Lower leg skin (tissue), 4 donors: ENCODE results near the gene PSMD6. TPM values are rescaled to one million over a fixed set of nuclear protein-coding genes. Genes with fewer than 3 reads are reported as not detected.

Experiments used
- DNase-seq, 2 donors: peaks; one replicate each; pipeline ENCODE4 v3.0.0-alpha.2; 2019; ENCODE audit warnings: low spot score in 2 of 2
- H3K4me3 ChIP-seq: fragments of 200-600 bp; sonication (generic); 2 replicates; pipeline ENCODE4 v1.5.1; 2017; ENCODE audit warnings: mild to moderate bottlenecking, low read depth; ENCODE audit not compliant: poor library complexity, severe bottlenecking
- CTCF ChIP-seq, 3 donors: fragments of 450-650 bp; IDR thresholded peaks; one replicate each; pipeline ENCODE4 v1.5.1; 2016; ENCODE audit warnings: antibody characterized with exemption in 3 of 3, mild to moderate bottlenecking in 3 of 3, moderate library complexity in 2 of 3
- POLR2A ChIP-seq, 2 donors: fragments of 450-650 bp; IDR thresholded peaks; one replicate each; pipeline ENCODE4 v1.6.1; 2016 to 2017; ENCODE audit warnings: antibody characterized with exemption in 2 of 2, mild to moderate bottlenecking in 1 of 2, moderate library complexity in 1 of 2
- WGBS, 2 donors: methylation state at CpG; one replicate each; pipeline ENCODE4 v1.1.5; 2018; 5-methylcytosine and 5-hydroxymethylcytosine counted together
- intact Hi-C: fragments of 100-400 bp; cut with DNase I; formaldehyde crosslinking; loops from one replicate; pipeline ENCODE4 v1.15.0; 2023; ENCODE audit warnings: low total_unique reads
- total RNA-seq, 4 donors: library from RNA; depleted of rRNA; stranded (reverse); fragments of >200 nt; gene quantifications; one replicate each; pipeline ENCODE4 v1.1.0, GENCODE V29; 2016

Gene PSMD6
- total RNA-seq, 4 donors from 2014 or later = 61.6 to 81.2 (median 67.1) TPM

GRCh38 chr3:64057231-64057630 lies 33.9 kb upstream of the PSMD6 start:
- no peak overlapping the region for H3K4me3 ChIP-seq
- WGBS, 2 donors = 89 to 97% methylated on average over 4 of the region's 4 CpGs
- no peak for TF ChIP-seq POLR2A (IDR thresholded peaks at IDR 0.05)
- TF ChIP-seq CTCF (IDR thresholded peaks at IDR 0.05) = no peak
- intact Hi-C loops = no loop called here
- no peak for DNase-seq

DNA sequence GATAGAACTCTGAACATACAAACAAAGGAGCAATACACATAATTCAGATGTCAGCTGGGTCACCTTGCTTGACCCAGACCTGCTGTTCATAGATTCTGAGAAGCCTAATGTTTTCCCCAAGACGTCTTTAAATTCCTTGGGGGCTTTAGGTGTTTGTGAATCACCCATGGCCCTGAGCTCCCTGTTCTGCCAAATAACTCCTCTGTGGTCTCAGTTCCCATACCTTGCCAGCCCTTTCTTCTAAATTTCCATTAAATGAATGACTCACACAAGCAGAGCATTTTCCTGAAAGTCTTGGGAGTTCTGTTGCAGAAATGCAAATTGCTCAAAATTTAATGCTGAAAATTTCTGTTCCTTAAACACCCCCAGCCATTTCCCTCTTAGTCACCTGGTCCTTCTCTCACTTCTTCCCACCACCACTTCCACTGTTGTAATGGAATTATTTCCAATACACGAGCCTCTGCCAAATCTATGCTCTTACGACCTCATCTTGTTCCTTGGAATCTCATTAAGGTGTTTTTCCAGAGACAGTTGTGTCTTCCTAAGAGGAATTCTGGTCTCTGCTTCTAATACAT lies 33.4 kb upstream of the PSMD6 start:
- no peak for TF ChIP-seq POLR2A (IDR thresholded peaks at IDR 0.05)
- TF ChIP-seq CTCF (IDR thresholded peaks at IDR 0.05) = no peak
- no peak overlapping the region for H3K4me3 ChIP-seq
- 57 to 67% methylated on average over 3 of the region's 3 CpGs for WGBS, 2 donors
- DNase-seq = no peak
- intact Hi-C loops = no loop called here

DNA sequence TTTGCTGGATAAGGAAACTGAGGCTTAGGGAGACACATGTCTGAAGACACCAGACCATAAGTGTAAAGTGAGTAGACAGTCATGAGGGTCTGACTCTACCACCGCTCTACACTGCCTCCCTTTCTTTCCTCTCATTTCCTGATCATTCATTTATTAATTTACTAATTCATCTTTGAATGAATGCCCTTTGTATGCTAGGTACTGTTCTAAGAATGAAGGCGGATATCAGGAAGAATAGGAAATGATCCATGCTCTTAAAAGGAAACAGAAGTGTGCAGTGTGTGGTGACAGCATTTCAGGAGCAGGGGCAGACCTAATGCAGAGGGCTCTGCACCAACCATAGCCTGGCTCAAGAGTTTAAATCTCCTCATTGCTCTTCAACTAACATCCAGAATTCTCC lies 31.8 kb upstream of the PSMD6 start:
- WGBS, 2 donors = 89% methylated on average over 2 of the region's 2 CpGs
- intact Hi-C loops = no loop called here
- H3K4me3 ChIP-seq = no peak overlapping the region
- DNase-seq = no peak
- no peak for TF ChIP-seq CTCF (IDR thresholded peaks at IDR 0.05)
- TF ChIP-seq POLR2A (IDR thresholded peaks at IDR 0.05) = no peak

DNA sequence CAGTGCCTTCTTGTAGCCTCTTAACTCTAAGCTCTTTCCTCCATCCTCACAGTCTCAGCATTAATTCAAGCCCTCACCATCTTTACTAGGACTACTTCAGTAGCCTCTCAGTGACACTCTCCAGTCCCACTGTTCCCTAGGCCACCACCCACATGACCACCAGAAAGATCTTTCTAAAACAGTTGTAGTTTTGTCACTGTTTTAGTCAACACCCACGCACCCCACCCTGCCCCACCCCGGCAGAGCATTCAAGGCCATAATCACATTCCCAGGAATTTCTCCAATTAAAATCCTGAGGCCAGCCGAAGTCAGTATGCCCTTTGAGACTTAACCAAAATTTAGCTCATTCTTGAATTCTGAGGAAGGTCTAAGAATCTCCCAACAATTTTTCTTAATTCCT lies 31.2 kb upstream of the PSMD6 start:
- DNase-seq = no peak
- WGBS, 2 donors = 45 to 61% methylated on average over 3 of the region's 3 CpGs
- TF ChIP-seq CTCF (IDR thresholded peaks at IDR 0.05) = no peak
- no peak for TF ChIP-seq POLR2A (IDR thresholded peaks at IDR 0.05)
- no peak overlapping the region for H3K4me3 ChIP-seq
- intact Hi-C loops = no loop called here

GRCh38 chr3:64053581-64053980 lies 30.3 kb upstream of the PSMD6 start:
- WGBS, 2 donors = 73 to 81% methylated on average over 3 of the region's 3 CpGs
- no peak overlapping the region for H3K4me3 ChIP-seq
- no peak for DNase-seq
- TF ChIP-seq CTCF (IDR thresholded peaks at IDR 0.05) (no peak), POLR2A (IDR thresholded peaks at IDR 0.05) (no peak)
- intact Hi-C loops = no loop called here

DNA sequence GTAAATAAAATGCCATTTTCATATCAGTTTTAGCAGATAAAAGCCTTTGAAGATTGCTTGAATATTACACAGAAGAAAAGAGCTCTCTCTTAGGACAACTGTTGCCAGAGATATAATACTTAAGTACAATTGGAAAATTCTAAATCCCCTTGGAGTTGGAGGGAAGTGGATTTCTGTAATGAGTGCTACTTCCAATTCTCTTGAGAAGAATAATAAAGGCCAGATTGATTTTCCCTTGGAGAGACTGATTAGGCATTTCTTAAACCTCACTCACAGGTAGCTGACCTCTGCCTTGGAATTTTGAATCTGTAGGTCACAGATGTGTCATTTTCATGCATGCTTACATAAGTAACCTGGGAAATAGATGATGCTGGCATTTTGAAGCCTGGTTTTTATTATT lies 29.8 kb upstream of the PSMD6 start:
- no peak for TF ChIP-seq CTCF (IDR thresholded peaks at IDR 0.05)
- no peak for TF ChIP-seq POLR2A (IDR thresholded peaks at IDR 0.05)
- DNase-seq = no peak
- H3K4me3 ChIP-seq = no peak overlapping the region
- intact Hi-C loops = no loop called here
